HEK293T (cell line): ENCODE results near the gene HCN3.
"Not testable (repeated sequence)": the region's sequence is repeated elsewhere in the genome, so short reads cannot be mapped to it uniquely, and the experiment has no call there.

ENCODE experiments used
- ARNT ChIP-seq: fragments of 450-650 bp; IDR thresholded peaks from 2 replicates; pipeline ENCODE4 v1.6.1; 2017; ENCODE audit warnings: mild to moderate bottlenecking
- BHLHE40 ChIP-seq: fragments of 450-650 bp; IDR thresholded peaks from 2 replicates; pipeline ENCODE4 v1.6.1; 2016; ENCODE audit warnings: mild to moderate bottlenecking, moderate library complexity, borderline replicate concordance
- ELF4 ChIP-seq: fragments of 450-650 bp; IDR thresholded peaks from 2 replicates; pipeline ENCODE4 v1.6.1; 2017; ENCODE audit warnings: antibody characterized with exemption
- FOXA1 ChIP-seq: fragments of 450-650 bp; IDR thresholded peaks from 2 replicates; pipeline ENCODE4 v1.6.1; 2016; ENCODE audit warnings: mild to moderate bottlenecking
- FOXK2 ChIP-seq: fragments of 450-650 bp; IDR thresholded peaks from 2 replicates; pipeline ENCODE4 v1.6.1; 2016; ENCODE audit warnings: mild to moderate bottlenecking
- FOXM1 ChIP-seq: fragments of 450-650 bp; IDR thresholded peaks from 2 replicates; pipeline ENCODE4 v1.6.1; 2017; ENCODE audit warnings: mild to moderate bottlenecking, borderline replicate concordance
- HDGF ChIP-seq: fragments of 450-650 bp; IDR thresholded peaks from 2 replicates; pipeline ENCODE4 v1.6.1; 2017; ENCODE audit warnings: antibody characterized with exemption, borderline replicate concordance
- LEF1 ChIP-seq: fragments of 450-650 bp; IDR thresholded peaks from 2 replicates; pipeline ENCODE4 v1.6.1; 2017; ENCODE audit warnings: mild to moderate bottlenecking, borderline replicate concordance
- NFRKB ChIP-seq: fragments of 450-650 bp; IDR thresholded peaks from 2 replicates; pipeline ENCODE4 v1.6.1; 2016; ENCODE audit warnings: mild to moderate bottlenecking, moderate library complexity
- SP1 ChIP-seq: fragments of 450-650 bp; IDR thresholded peaks from 2 replicates; pipeline ENCODE4 v1.6.1; 2017
- TARDBP ChIP-seq: fragments of 450-650 bp; IDR thresholded peaks from 2 replicates; pipeline ENCODE4 v1.6.1; 2016
- TF ChIP-seq, protein P1 (sequence below): fragments of 450-650 bp; IDR thresholded peaks from 2 replicates; pipeline ENCODE4 v1.6.1; 2016

DNA sequence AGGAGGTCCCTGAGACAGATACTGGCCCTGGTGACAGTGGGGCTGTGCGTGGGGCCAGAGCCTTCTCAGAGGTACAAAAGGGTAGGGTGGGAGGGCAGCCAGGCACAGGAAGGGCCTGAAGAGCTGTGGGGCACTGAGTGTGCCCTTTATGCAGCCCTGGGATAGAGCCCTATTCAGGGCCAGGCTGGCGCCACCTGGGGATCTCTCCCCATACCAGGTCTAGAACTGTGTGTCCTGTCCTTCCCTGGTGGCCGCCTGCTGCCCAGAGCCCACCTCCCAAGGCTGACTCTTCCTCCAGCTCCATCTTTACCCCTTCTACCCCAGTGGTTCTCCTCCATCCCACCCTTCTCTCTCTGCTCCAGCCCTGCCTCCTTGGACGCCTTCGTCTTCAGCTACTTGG, 43.8 kb upstream of the HCN3 start:
- TF ChIP-seq FOXA1, ELF4, TARDBP, BHLHE40, NFRKB, FOXK2, SP1, HDGF, LEF1, FOXM1, ARNT: not testable (repeated sequence)
- TF ChIP-seq, protein P1, sequence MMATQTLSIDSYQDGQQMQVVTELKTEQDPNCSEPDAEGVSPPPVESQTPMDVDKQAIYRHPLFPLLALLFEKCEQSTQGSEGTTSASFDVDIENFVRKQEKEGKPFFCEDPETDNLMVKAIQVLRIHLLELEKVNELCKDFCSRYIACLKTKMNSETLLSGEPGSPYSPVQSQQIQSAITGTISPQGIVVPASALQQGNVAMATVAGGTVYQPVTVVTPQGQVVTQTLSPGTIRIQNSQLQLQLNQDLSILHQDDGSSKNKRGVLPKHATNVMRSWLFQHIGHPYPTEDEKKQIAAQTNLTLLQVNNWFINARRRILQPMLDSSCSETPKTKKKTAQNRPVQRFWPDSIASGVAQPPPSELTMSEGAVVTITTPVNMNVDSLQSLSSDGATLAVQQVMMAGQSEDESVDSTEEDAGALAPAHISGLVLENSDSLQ = not testable (repeated sequence)
